Measurements from ENCODE around the gene SLC25A19. TPM values are rescaled to one million over a fixed set of nuclear protein-coding genes. Genes with fewer than 3 reads are reported as not detected.

Gene SLC25A19
- total and polyA plus RNA-seq, 9 donors, result 4.1 to 12.1 (median 7.4) TPM

DNA sequence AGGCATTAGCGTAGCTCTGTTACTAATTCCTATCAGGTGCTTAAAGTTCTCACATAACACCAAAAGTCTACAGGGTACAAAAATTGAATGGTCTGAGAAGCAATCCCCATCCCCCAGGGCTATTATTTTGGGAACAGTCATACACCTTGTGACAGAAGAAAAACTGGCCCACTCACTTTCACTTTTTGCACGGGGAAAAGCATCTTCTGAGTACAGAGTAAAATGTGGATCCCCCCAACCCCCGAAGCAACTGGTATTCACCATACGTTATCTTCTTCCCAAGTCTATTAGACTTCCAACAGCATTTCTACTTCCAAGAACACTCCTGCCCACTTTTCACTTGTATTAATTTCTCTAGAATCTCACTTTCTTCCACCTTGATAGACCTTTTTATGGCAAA lies 39.7 kb downstream of the SLC25A19 start:
- no peak overlapping the region for H3K4me3 ChIP-seq
- no peaks in the 10 kb centered on the region for H3K9me3 ChIP-seq
- no peaks in the 10 kb centered on the region for H3K27me3 ChIP-seq
- no peak for DNase-seq
- intact Hi-C loops (cut with DNase I), result no loop called here
- WGBS, 3 donors, result 73 to 77% (median 76%) methylated on average over 4 of the region's 4 CpGs
- H3K4me1 ChIP-seq (ENCODE audit: insufficient read depth), result no peaks in the 10 kb centered on the region
- no peak overlapping the region for H3K27ac ChIP-seq
- no peaks in the 10 kb centered on the region for H3K36me3 ChIP-seq
- TF ChIP-seq, protein P1, sequence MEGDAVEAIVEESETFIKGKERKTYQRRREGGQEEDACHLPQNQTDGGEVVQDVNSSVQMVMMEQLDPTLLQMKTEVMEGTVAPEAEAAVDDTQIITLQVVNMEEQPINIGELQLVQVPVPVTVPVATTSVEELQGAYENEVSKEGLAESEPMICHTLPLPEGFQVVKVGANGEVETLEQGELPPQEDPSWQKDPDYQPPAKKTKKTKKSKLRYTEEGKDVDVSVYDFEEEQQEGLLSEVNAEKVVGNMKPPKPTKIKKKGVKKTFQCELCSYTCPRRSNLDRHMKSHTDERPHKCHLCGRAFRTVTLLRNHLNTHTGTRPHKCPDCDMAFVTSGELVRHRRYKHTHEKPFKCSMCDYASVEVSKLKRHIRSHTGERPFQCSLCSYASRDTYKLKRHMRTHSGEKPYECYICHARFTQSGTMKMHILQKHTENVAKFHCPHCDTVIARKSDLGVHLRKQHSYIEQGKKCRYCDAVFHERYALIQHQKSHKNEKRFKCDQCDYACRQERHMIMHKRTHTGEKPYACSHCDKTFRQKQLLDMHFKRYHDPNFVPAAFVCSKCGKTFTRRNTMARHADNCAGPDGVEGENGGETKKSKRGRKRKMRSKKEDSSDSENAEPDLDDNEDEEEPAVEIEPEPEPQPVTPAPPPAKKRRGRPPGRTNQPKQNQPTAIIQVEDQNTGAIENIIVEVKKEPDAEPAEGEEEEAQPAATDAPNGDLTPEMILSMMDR (IDR thresholded peaks at IDR 0.05), result no peak
- TF ChIP-seq POLR2A (IDR thresholded peaks at IDR 0.05) (no peak), EP300 (IDR thresholded peaks at IDR 0.05) (no peak)

DNA sequence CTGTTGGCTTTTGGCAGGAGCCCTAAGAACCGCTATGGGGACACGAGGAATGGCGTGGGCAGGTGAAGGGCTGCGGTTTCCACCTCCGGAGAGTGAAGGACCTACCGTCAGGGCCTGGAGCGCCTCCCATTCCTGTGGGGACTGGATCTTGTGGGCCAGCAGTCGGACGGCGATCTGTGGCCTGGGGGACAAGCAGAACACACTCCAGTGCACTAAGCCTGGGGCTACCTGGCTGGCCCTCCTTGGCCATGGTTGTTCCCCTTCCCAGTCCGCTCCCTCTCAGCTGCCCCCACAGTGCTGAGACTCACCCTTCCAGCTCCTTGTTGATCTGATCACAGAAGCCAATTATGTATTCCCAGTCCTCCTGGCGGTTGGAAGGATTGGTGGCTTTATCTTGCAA lies 42.8 kb downstream of the SLC25A19 start:
- Histone ChIP-seq H3K4me1 (ENCODE audit: insufficient read depth) (no peaks in the 10 kb centered on the region), H3K36me3 (no peaks in the 10 kb centered on the region), H3K27me3 (no peaks in the 10 kb centered on the region), H3K9me3 (no peaks in the 10 kb centered on the region), H3K27ac (no peak overlapping the region), H3K4me3 (no peak overlapping the region)
- TF ChIP-seq, protein P1 (IDR thresholded peaks at IDR 0.05), result no peak
- no peak for TF ChIP-seq POLR2A (IDR thresholded peaks at IDR 0.05)
- TF ChIP-seq EP300 (IDR thresholded peaks at IDR 0.05), result no peak
- 92 to 94% (median 93%) methylated on average over 12 of the region's 12 CpGs for WGBS, 3 donors
- no peak for DNase-seq
- intact Hi-C loops (cut with DNase I), result no loop called here

DNA sequence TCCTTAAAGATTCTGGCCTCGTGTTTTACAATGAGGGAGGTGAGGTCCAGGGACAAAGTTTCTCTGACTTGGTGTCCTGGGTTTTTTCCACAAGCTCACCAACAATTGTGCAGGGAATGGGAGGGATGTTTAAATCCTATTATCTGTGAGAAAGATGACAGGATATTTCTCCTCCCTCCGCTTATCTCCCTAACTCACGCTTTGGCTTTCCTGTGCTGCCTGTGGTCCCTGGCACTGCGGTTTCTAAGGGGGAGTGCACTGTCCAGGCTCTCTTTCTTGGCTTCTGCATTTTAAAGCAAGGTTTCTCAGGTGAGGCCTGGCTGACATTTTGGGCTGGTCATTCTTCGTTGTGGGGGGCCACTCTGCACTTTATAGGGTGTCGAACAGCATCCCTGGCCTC lies 44.2 kb downstream of the SLC25A19 start:
- no peak for TF ChIP-seq EP300 (IDR thresholded peaks at IDR 0.05)
- no peak for TF ChIP-seq POLR2A (IDR thresholded peaks at IDR 0.05)
- TF ChIP-seq, protein P1 (IDR thresholded peaks at IDR 0.05), result no peak

DNA sequence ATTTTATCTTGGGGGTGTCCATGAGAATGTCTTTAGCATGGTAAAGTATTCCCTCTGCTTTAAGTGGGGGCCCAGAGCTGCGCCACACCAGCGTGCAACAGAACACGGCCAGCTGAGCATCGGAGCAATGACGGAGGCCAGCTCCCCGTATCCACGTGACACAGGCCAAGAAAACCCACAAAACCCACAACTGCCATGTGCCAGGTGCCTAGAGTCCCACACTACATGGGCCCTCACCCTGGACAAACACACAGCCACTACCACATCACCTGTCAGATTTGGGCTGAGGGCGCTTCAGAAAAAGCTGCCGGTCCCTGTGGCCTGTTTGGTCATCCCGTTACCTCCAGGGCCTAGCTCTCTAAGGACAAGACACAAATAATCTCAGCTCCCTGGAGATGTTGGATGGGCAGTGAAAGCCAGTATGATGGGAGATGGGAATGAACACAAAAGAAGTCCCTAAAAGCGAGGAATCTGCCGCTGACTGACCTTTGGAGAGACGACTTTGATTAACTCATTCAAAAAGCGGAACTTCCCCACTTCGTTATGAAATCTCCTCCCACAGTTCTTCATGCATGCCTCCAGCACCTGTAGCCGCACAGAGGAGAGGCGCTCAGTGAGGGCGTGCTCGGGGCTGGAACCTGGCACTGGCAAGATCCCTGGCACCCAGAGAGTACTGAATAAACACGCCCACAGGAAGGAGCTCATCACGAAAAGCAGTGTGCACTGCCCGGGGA lies 44.9 kb downstream of the SLC25A19 start:
- WGBS, 3 donors, result 85 to 88% (median 85%) methylated on average over 22 of the region's 22 CpGs
- intact Hi-C loops (cut with DNase I), result no loop called here
- H3K4me1 ChIP-seq (ENCODE audit: insufficient read depth), result no peaks in the 10 kb centered on the region
- no peak overlapping the region for H3K27ac ChIP-seq
- TF ChIP-seq EP300 (IDR thresholded peaks at IDR 0.05) (no peak), POLR2A (IDR thresholded peaks at IDR 0.05) (no peak)
- TF ChIP-seq, protein P1 (IDR thresholded peaks at IDR 0.05), result no peak
- no peak overlapping the region for H3K4me3 ChIP-seq
- no peaks in the 10 kb centered on the region for H3K27me3 ChIP-seq
- no peaks in the 10 kb centered on the region for H3K9me3 ChIP-seq
- no peak for DNase-seq
- no peaks in the 10 kb centered on the region for H3K36me3 ChIP-seq

More for the DNA sequence above, 44.2 kb downstream of the SLC25A19 start:
- intact Hi-C loops (cut with DNase I), result no loop called here
- Histone ChIP-seq H3K27me3 (no peaks in the 10 kb centered on the region), H3K4me1 (ENCODE audit: insufficient read depth) (no peaks in the 10 kb centered on the region), H3K4me3 (no peak overlapping the region), H3K36me3 (no peaks in the 10 kb centered on the region), H3K27ac (no peak overlapping the region), H3K9me3 (no peaks in the 10 kb centered on the region)
- WGBS, 3 donors, result 84 to 88% (median 87%) methylated on average over 6 of the region's 6 CpGs
- no peak for DNase-seq
